Measurements from ENCODE around the gene CASTOR2.

GRCh38 chr7:75039166-75039565 lies 74.7 kb downstream of the CASTOR2 start:
- no peak for TF ChIP-seq CTCF (IDR thresholded peaks at IDR 0.05; ENCODE audit: borderline replicate concordance, extremely low read depth, low read length, poor library complexity, severe bottlenecking)
- no peak for TF ChIP-seq EZH2 (IDR thresholded peaks at IDR 0.05; ENCODE audit: borderline replicate concordance, low read depth, low read length, severe bottlenecking)

Data from DND-41 (cell line).